ENCODE measurements around the gene ARHGEF10L.

GRCh38 chr1:17531682-17532487 lies 7.6 kb upstream of the ARHGEF10L start:
- TF ChIP-seq CTCF (optimal IDR thresholded peaks at IDR 0.05 in 1 of 3, IDR thresholded peaks at IDR 0.05 in 1 of 3, conservative IDR thresholded peaks at IDR 0.05 in 1 of 3; ENCODE audit: extremely low read depth in 1 of 3, insufficient read depth in 2 of 3, low read length in 3 of 3) (no peak), EZH2 (IDR thresholded peaks at IDR 0.05; ENCODE audit: low read length) (no peak)

Measured in keratinocyte (primary cell).